Measurements from ENCODE around the gene EIF4G3. TPM values are rescaled to one million over a fixed set of nuclear protein-coding genes. Genes with fewer than 3 reads are reported as not detected.

EIF4G3 gene
- total and polyA plus RNA-seq, 10 of the 15 experiments (the other 5 are each of a cell fraction or from before 2014, with no cell fraction given): 7.4 to 45.1 (median 29.1) TPM

DNA sequence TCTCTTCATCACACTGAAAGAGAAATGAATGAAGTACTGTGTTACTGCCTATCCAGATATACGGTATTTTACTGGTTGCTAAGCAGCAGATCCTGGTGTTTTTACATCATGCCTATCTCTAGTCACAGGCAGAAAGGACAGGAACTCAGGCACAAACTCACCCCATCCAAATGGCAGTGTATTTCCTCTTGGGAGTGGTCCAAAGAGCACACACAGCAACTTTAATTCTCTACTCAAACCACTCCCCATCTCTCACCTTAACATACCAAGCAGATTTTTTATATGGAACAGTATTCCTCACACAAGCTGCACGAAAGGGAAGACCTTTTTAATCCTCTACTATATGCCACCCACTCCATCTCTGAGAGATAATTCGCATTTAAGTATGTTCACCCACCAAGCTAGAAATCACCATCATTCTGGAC is 27.3 kb downstream of the EIF4G3 start (continued):
- no peak for TF ChIP-seq ZNF592 (IDR thresholded peaks at IDR 0.05)
- TF ChIP-seq MTA2 (IDR thresholded peaks at IDR 0.05; ENCODE audit: low read depth): no peak

DNA sequence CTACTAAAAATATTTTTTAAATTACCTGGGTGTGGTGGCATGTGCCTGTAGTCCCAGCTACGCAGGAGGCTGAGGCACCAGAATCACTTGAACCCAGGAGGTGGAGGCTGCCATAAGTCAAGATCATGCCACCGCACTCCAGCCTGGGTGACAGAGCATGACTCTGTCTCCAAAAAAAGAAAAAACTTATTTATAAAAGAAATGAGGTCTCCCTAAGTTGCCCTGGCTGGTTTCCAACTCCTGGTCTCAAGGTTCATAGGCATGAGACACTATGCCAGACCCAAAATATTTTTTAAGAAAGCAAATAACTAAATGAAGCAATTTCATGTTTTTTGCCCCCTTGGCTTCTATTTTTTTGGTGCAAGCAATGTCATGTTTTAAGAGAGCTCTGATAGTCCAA is 32.9 kb downstream of the EIF4G3 start:
- FAIRE-seq (no peak), DNase-seq (ENCODE audit: low read depth, low spot score) (no peak), ATAC-seq (no peak)
- Histone ChIP-seq H2AFZ (ENCODE audit: control insufficient read depth, low read depth, low read length) (no peak overlapping the region), H3K79me2 (ENCODE audit: control insufficient read depth, insufficient read depth, low read length) (peaks cover 1% of the 10 kb centered on the region), H3K9ac (ENCODE audit: control insufficient read depth, insufficient read depth, low read length) (no peak overlapping the region), H3K27me3 (replicated peaks in 1 of 2; ENCODE audit: control insufficient read depth in 2 of 2, insufficient read depth in 2 of 2, low read length in 1 of 2) (no peaks in the 10 kb centered on the region), H3K4me1 (ENCODE audit: control insufficient read depth, insufficient read depth, low read length) (no peaks in the 10 kb centered on the region), H3K27ac (ENCODE audit: control insufficient read depth, insufficient read depth) (no peak overlapping the region), H3K4me2 (ENCODE audit: control insufficient read depth, insufficient read depth) (no peak overlapping the region), H4K20me1 (ENCODE audit: control insufficient read depth, insufficient read depth) (no peaks in the 10 kb centered on the region), H3K9me3 (replicated peaks; ENCODE audit: control insufficient read depth, insufficient read depth, low read length) (no peaks in the 10 kb centered on the region), H3K36me3 (ENCODE audit: control insufficient read depth in 2 of 2, insufficient read depth in 2 of 2, low read length in 1 of 2) (peaks cover 3 to 14% of the 10 kb centered on the region in 2 experiments), H3K4me3 (no peak overlapping the region)
- in situ Hi-C loops (cut with MboI): no loop called here
- intact Hi-C loops (cut with micrococcal nuclease; ENCODE audit: unreplicated experiment): no loop called here
- ChIA-PET RAD21 (ENCODE audit: unreplicated experiment) (no interaction called here), CTCF (interaction anchor here (0.6 to 1.3 kb wide), 2 partner anchors 118 to 162 kb away, joined by 3 to 4 read pairs; no protein-coding TSS in a partner anchor), SMC1A (ENCODE audit: uncharacterized antibody, unreplicated experiment) (interaction anchor here (0.7 kb wide), 1 partner anchor 155 kb away, joined by 3 read pairs; no protein-coding TSS in a partner anchor), POLR2A (interaction anchor here (0.6 kb wide), 1 partner anchor 9 kb away, joined by 4 read pairs; no protein-coding TSS in a partner anchor)
- no TSS peak for BruUV-seq (replicated peaks)
- 100% methylated on average over 2 of the region's 2 CpGs for WGBS (ENCODE audit: insufficient coverage, insufficient replicate concordance, low lambda C conversion rate, missing lambda C conversion rate)
- no peak for TF ChIP-seq IRF4 (IDR thresholded peaks at IDR 0.05; ENCODE audit: low read depth, low read length)
- no peak for TF ChIP-seq CUX1 (IDR thresholded peaks at IDR 0.05; ENCODE audit: insufficient replicate concordance, low read depth, low read length)
- no peak for TF ChIP-seq FOXM1 (IDR thresholded peaks at IDR 0.05; ENCODE audit: low read depth, low read length)
- TF ChIP-seq HDAC6 (IDR thresholded peaks at IDR 0.05; ENCODE audit: unreplicated experiment): no peak
- TF ChIP-seq NBN (IDR thresholded peaks at IDR 0.05): no peak
- TF ChIP-seq, protein P1, sequence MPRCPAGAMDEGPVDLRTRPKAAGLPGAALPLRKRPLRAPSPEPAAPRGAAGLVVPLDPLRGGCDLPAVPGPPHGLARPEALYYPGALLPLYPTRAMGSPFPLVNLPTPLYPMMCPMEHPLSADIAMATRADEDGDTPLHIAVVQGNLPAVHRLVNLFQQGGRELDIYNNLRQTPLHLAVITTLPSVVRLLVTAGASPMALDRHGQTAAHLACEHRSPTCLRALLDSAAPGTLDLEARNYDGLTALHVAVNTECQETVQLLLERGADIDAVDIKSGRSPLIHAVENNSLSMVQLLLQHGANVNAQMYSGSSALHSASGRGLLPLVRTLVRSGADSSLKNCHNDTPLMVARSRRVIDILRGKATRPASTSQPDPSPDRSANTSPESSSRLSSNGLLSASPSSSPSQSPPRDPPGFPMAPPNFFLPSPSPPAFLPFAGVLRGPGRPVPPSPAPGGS (IDR thresholded peaks at IDR 0.05; ENCODE audit: borderline replicate concordance, insufficient read depth, low read depth, low read length, poor library complexity, severe bottlenecking): no peak

Data from GM12878 (cell line).